A549 (cell line): ENCODE data around the gene NQO2.

Experiments used
- CBX8 ChIP-seq: fragments of 200-600 bp; sonication (generic); IDR thresholded peaks from 2 replicates; pipeline ENCODE4 v1.6.1; 2016
- CEBPB ChIP-seq, 2 experiments: fragments of >200 bp in 1 of 2; sonication (Bioruptor Twin) in 1 of 2; formaldehyde crosslinking in 1 of 2; IDR thresholded peaks; 2 replicates each; pipeline ENCODE4 v1.6.1; 2012 to 2016
- GATA3 ChIP-seq: IDR thresholded peaks from 2 replicates; pipeline ENCODE4 v1.6.1; 2012; ENCODE audit warnings: borderline replicate concordance
- JUN ChIP-seq, 2 experiments: fragments of >200 bp; sonication (Bioruptor Twin); formaldehyde crosslinking; IDR thresholded peaks; 2 replicates in 1 of 2; 3 replicates in 1 of 2; pipeline ENCODE4 v1.6.1; 2016 to 2017
- KDM1A ChIP-seq: fragments of 200-600 bp; sonication (generic); IDR thresholded peaks from 2 replicates; pipeline ENCODE4 v1.6.1; 2016; ENCODE audit warnings: low read depth, mild to moderate bottlenecking
- MAFK ChIP-seq: fragments of 450-650 bp; IDR thresholded peaks from 2 replicates; pipeline ENCODE4 v1.6.1; 2014; ENCODE audit not compliant: partially characterized antibody
- MYC ChIP-seq: IDR thresholded peaks from 2 replicates; pipeline ENCODE4 v1.6.1; 2012; ENCODE audit warnings: mild to moderate bottlenecking, inconsistent platforms, low read length, improper control_type of control experiment, borderline replicate concordance
- POLR2A ChIP-seq: IDR thresholded peaks from 2 replicates; pipeline ENCODE4 v1.6.1; 2012; ENCODE audit warnings: mild to moderate bottlenecking, low read length
- RNF2 ChIP-seq: fragments of 200-600 bp; sonication (generic); IDR thresholded peaks from 2 replicates; pipeline ENCODE4 v1.6.1; 2016; ENCODE audit warnings: low read depth, mild to moderate bottlenecking, antibody characterized with exemption, moderate library complexity, borderline replicate concordance
- SREBF2 ChIP-seq: fragments of 450-650 bp; IDR thresholded peaks from 2 replicates; pipeline ENCODE4 v1.6.1; 2014; ENCODE audit warnings: mild to moderate bottlenecking, moderate library complexity
- TF ChIP-seq, protein P1 (sequence below): fragments of >200 bp; sonication (Bioruptor Twin); formaldehyde crosslinking; IDR thresholded peaks from 3 replicates; pipeline ENCODE4 v1.5.1; 2016
- TF ChIP-seq, protein P2 (sequence below): IDR thresholded peaks from 2 replicates; pipeline ENCODE4 v1.6.1; 2012
- TF ChIP-seq, protein P3 (sequence below): IDR thresholded peaks from 2 replicates; pipeline ENCODE4 v1.6.1; 2012

DNA sequence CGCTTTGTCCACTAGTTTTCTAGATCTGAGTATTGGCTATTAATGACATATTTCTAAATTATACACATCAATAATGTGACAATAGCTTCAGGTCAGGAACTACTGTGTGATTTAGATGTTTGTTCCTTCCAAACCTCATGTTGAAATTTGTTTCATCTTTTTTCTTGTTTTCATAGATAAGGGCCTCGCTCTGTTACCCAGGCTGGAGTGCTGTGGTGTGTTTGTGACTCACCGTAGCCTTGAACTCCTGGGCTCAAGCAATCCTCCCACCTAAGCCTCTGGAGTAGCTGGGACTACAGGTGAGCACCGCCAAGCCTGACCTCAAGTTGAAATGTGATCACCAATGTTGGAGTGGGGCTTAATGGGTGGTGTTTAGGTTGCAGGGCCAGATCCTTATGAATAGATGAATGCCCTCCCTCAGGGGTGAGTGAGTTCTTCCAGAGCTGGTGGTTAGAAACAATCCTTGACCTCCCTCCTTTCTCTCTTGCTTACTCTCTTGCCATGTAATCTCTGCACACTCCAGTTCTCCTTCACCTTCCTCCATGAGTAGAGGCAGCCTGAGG, 5.9 kb upstream of the NQO2 start:
- TF ChIP-seq CEBPB (IDR thresholded peaks at IDR 0.05) (no peak), MYC (no peak), CBX8 (no peak), JUN (IDR thresholded peaks at IDR 0.05) (no peak), MAFK (no peak), POLR2A (no peak), SREBF2 (no peak), RNF2 (no peak), KDM1A (no peak), GATA3 (no peak)
- TF ChIP-seq, protein P1, sequence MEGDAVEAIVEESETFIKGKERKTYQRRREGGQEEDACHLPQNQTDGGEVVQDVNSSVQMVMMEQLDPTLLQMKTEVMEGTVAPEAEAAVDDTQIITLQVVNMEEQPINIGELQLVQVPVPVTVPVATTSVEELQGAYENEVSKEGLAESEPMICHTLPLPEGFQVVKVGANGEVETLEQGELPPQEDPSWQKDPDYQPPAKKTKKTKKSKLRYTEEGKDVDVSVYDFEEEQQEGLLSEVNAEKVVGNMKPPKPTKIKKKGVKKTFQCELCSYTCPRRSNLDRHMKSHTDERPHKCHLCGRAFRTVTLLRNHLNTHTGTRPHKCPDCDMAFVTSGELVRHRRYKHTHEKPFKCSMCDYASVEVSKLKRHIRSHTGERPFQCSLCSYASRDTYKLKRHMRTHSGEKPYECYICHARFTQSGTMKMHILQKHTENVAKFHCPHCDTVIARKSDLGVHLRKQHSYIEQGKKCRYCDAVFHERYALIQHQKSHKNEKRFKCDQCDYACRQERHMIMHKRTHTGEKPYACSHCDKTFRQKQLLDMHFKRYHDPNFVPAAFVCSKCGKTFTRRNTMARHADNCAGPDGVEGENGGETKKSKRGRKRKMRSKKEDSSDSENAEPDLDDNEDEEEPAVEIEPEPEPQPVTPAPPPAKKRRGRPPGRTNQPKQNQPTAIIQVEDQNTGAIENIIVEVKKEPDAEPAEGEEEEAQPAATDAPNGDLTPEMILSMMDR = no peak
- TF ChIP-seq, protein P2, sequence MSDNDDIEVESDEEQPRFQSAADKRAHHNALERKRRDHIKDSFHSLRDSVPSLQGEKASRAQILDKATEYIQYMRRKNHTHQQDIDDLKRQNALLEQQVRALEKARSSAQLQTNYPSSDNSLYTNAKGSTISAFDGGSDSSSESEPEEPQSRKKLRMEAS = no peak
- TF ChIP-seq, protein P3, sequence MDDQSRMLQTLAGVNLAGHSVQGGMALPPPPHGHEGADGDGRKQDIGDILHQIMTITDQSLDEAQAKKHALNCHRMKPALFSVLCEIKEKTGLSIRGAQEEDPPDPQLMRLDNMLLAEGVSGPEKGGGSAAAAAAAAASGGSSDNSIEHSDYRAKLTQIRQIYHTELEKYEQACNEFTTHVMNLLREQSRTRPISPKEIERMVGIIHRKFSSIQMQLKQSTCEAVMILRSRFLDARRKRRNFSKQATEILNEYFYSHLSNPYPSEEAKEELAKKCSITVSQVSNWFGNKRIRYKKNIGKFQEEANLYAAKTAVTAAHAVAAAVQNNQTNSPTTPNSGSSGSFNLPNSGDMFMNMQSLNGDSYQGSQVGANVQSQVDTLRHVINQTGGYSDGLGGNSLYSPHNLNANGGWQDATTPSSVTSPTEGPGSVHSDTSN = no peak
